ENCODE data around the gene POC1A. TPM values are rescaled to one million over a fixed set of nuclear protein-coding genes. Genes with fewer than 3 reads are reported as not detected.

The POC1A gene
- polyA plus RNA-seq, 1 of the 3 experiments (the other 2 are of a cell fraction) = 11.7 TPM

GRCh38 chr3:52069855-52070254 lies 84.4 kb downstream of the POC1A start:
- DNase-seq = peak; percentile 70
- CTCF ChIA-PET = interaction anchor here (0.9 to 2.9 kb wide), 7 partner anchors 8 to 68 kb away, joined by 3 to 20 read pairs (median 7); partner anchors contain the start of gene DUSP7
- no peaks in the 10 kb centered on the region for H3F3A ChIP-seq (replicated peaks; ENCODE audit: insufficient read depth)
- peaks cover 0 to 3% of the 10 kb centered on the region in 2 experiments for H3K36me3 ChIP-seq (replicated peaks in 1 of 2; ENCODE audit: control insufficient read depth in 1 of 2, insufficient read depth in 2 of 2, low read length in 1 of 2)
- no peaks in the 10 kb centered on the region for H3K27me3 ChIP-seq (ENCODE audit: insufficient read depth)
- H4K20me1 ChIP-seq (ENCODE audit: insufficient read depth) = no peaks in the 10 kb centered on the region
- peak overlapping the region in 1 of 2 experiments; percentile 100; a peak in 2 of 4 replicates for H3K27ac ChIP-seq (ENCODE audit: low read depth in 2 of 2, low read length in 1 of 2)
- WGBS (ENCODE audit: low lambda C conversion rate) = 89% methylated on average over 3 of the region's 4 CpGs
- POLR2A ChIA-PET = interaction anchor here (0.7 to 2.2 kb wide), 6 partner anchors 10 to 66 kb away, joined by 3 to 11 read pairs (median 4); partner anchors contain the start of gene DUSP7
- H3K9me3 ChIP-seq = no peaks in the 10 kb centered on the region
- no peaks in the 10 kb centered on the region for H3K79me2 ChIP-seq (ENCODE audit: insufficient read depth)
- no peaks in the 10 kb centered on the region for H3K9me2 ChIP-seq
- peaks cover 0 to 72% of the 10 kb centered on the region in 2 experiments; a peak in 2 of 4 replicates for H3K4me1 ChIP-seq (ENCODE audit: control insufficient read depth in 1 of 2, insufficient read depth in 2 of 2, low read depth in 1 of 2, low read length in 1 of 2)
- H3K9ac ChIP-seq = no peak overlapping the region
- H3K4me2 ChIP-seq = no peak overlapping the region
- H2AFZ ChIP-seq (ENCODE audit: low read depth) = no peak overlapping the region
- TF ChIP-seq FOXJ3 (CRISPR knock-in tag; IDR thresholded peaks at IDR 0.05) = peak; percentile 50; the same call in 1 of the 2 replicates
- TF ChIP-seq EP300 (IDR thresholded peaks at IDR 0.05; ENCODE audit: borderline replicate concordance in 1 of 2, low read depth in 1 of 2, low read length in 1 of 2) = peak in 1 of 2 experiments; percentile 63; a peak in 1 of 4 replicates
- no peak for TF ChIP-seq FOSL2 (IDR thresholded peaks at IDR 0.05; ENCODE audit: borderline replicate concordance, low read depth)
- TF ChIP-seq MXI1 (IDR thresholded peaks at IDR 0.05; ENCODE audit: low read depth, low read length) = peak; percentile 47; the same call in 1 of the 2 replicates
- TF ChIP-seq USF2 (IDR thresholded peaks at IDR 0.05; ENCODE audit: borderline replicate concordance, low read depth, low read length) = no peak
- H3K4me3 ChIP-seq (ENCODE audit: low read depth in 2 of 2, low read length in 1 of 2) = no peak overlapping the region

- POLR2A ChIA-PET = interaction anchor here (0.7 to 2.2 kb wide), 6 partner anchors 8 to 40 kb away, joined by 3 to 11 read pairs (median 3); partner anchors contain the start of gene DUSP7
- peaks cover 0 to 2% of the 10 kb centered on the region in 2 experiments for H3K36me3 ChIP-seq (replicated peaks in 1 of 2; ENCODE audit: control insufficient read depth in 1 of 2, insufficient read depth in 2 of 2, low read length in 1 of 2)
Measured at GRCh38 chr3:52069135-52069534, 85.1 kb downstream of the POC1A start.

More at GRCh38 chr3:52069135-52069534, 85.1 kb downstream of the POC1A start:
- H3K4me2 ChIP-seq = no peak overlapping the region
- CTCF ChIA-PET = interaction anchor here (1.1 to 2.9 kb wide), 7 partner anchors 9 to 67 kb away, joined by 3 to 20 read pairs (median 6); partner anchors contain the start of gene DUSP7
- no peaks in the 10 kb centered on the region for H3K79me2 ChIP-seq (ENCODE audit: insufficient read depth)
- no peak overlapping the region for H3K9ac ChIP-seq
- H3K9me2 ChIP-seq = no peaks in the 10 kb centered on the region
- no peak overlapping the region for H3K4me3 ChIP-seq (ENCODE audit: low read depth in 2 of 2, low read length in 1 of 2)
- no peaks in the 10 kb centered on the region for H3K27me3 ChIP-seq (ENCODE audit: insufficient read depth)
- no peaks in the 10 kb centered on the region for H4K20me1 ChIP-seq (ENCODE audit: insufficient read depth)
- no peaks in the 10 kb centered on the region for H3K9me3 ChIP-seq
- DNase-seq = no peak
- TF ChIP-seq USF1 (IDR thresholded peaks at IDR 0.05; ENCODE audit: borderline replicate concordance, low read depth) (no peak), ELF1 (IDR thresholded peaks at IDR 0.05) (no peak), JUND (IDR thresholded peaks at IDR 0.05) (no peak), FOXM1 (IDR thresholded peaks at IDR 0.05; ENCODE audit: low read depth) (no peak), SIN3A (IDR thresholded peaks at IDR 0.05; ENCODE audit: borderline replicate concordance, low read depth, low read length) (no peak), EZH2phosphoT487 (IDR thresholded peaks at IDR 0.05; ENCODE audit: borderline replicate concordance, low read depth) (no peak), FOSL2 (IDR thresholded peaks at IDR 0.05; ENCODE audit: borderline replicate concordance, low read depth) (no peak), MXI1 (IDR thresholded peaks at IDR 0.05; ENCODE audit: low read depth, low read length) (no peak), RXRA (IDR thresholded peaks at IDR 0.05; ENCODE audit: borderline replicate concordance, low read depth) (no peak), GATA2 (CRISPR knock-in tag; IDR thresholded peaks at IDR 0.05) (no peak), CHD2 (IDR thresholded peaks at IDR 0.05; ENCODE audit: low read length, partially characterized antibody) (no peak), MEF2A (IDR thresholded peaks at IDR 0.05; ENCODE audit: borderline replicate concordance, low read depth) (no peak), MAX (IDR thresholded peaks at IDR 0.05; ENCODE audit: low read depth) (no peak), RCOR1 (IDR thresholded peaks at IDR 0.05; ENCODE audit: low read length) (no peak), PBX3 (IDR thresholded peaks at IDR 0.05) (no peak)
- WGBS (ENCODE audit: low lambda C conversion rate) = 83% methylated on average over 5 of the region's 5 CpGs
- peaks cover 0 to 79% of the 10 kb centered on the region in 2 experiments; a peak in 2 of 4 replicates for H3K4me1 ChIP-seq (ENCODE audit: control insufficient read depth in 1 of 2, insufficient read depth in 2 of 2, low read depth in 1 of 2, low read length in 1 of 2)
- H3F3A ChIP-seq (replicated peaks; ENCODE audit: insufficient read depth) = no peaks in the 10 kb centered on the region
- peak overlapping the region in 1 of 2 experiments; percentile 100; a peak in 2 of 4 replicates for H3K27ac ChIP-seq (ENCODE audit: low read depth in 2 of 2, low read length in 1 of 2)
- H2AFZ ChIP-seq (ENCODE audit: low read depth) = no peak overlapping the region
